Uterus (tissue), 4 donors: ENCODE measurements around the gene CASKIN2. TPM values are rescaled to one million over a fixed set of nuclear protein-coding genes. Genes with fewer than 3 reads are reported as not detected.

Source experiments
- DNase-seq, 2 donors: peaks; one replicate each; pipeline ENCODE4 v3.0.0-alpha.2; 2019 to 2020
- H3K27ac ChIP-seq, 2 donors: fragments of 200-600 bp; sonication (generic); 1 replicate in 1 of 2; 2 replicates in 1 of 2; pipeline ENCODE4 v1.5.1; 2016 to 2018
- H3K27me3 ChIP-seq, 2 donors: fragments of 200-600 bp; sonication (generic); one replicate each; pipeline ENCODE4 v1.5.1; 2018 to 2019; ENCODE audit warnings: control low read depth in 1 of 2
- H3K36me3 ChIP-seq, 2 donors: fragments of 200-600 bp; sonication (generic); one replicate each; pipeline ENCODE4 v1.5.1; 2019; ENCODE audit warnings: control low read depth in 1 of 2
- H3K4me1 ChIP-seq, 2 donors: fragments of 200-600 bp; sonication (generic); one replicate each; pipeline ENCODE4 v1.5.1; 2018 to 2019; ENCODE audit warnings: control low read depth in 1 of 2
- H3K4me3 ChIP-seq, 2 donors: fragments of 200-600 bp; sonication (generic); 1 replicate in 1 of 2; 2 replicates in 1 of 2; pipeline ENCODE4 v1.5.1; 2018 to 2019; ENCODE audit warnings: mild to moderate bottlenecking in 1 of 2
- H3K9me3 ChIP-seq, 2 donors: fragments of 200-600 bp; sonication (generic); one replicate each; pipeline ENCODE4 v1.5.1; 2019; ENCODE audit warnings: control low read depth in 1 of 2
- POLR2A ChIP-seq, 2 donors: fragments of 450-650 bp; IDR thresholded peaks; one replicate each; pipeline ENCODE4 v1.6.1; 2016; ENCODE audit warnings: antibody characterized with exemption in 2 of 2, mild to moderate bottlenecking in 1 of 2, moderate library complexity in 1 of 2
- intact Hi-C: fragments of 100-400 bp; cut with DNase I; formaldehyde crosslinking; loops from one replicate; pipeline ENCODE4 v1.15.1; 2023; ENCODE audit warnings: low total_unique reads
- total RNA-seq, 4 donors: library from RNA; depleted of rRNA in 3 of 4; stranded (reverse); fragments of >200 nt in 3 of 4; gene quantifications; one replicate each; pipeline versions ENCODE4 v1.1.0 to v1.2.4, GENCODE V29; 2014 to 2023
- TF ChIP-seq, protein P1 (sequence below), 4 experiments: fragments of 200-600 bp in 2 of 4; fragments of 450-650 bp in 2 of 4; sonication (generic) in 2 of 4; IDR thresholded peaks; one replicate each; pipeline ENCODE4 v1.5.1; 2016 to 2019; ENCODE audit warnings: antibody characterized with exemption in 4 of 4, mild to moderate bottlenecking in 2 of 4, moderate library complexity in 1 of 4
- donor health status: DM: yes; HTN: yes; CAD: no.

The CASKIN2 gene
- total RNA-seq, 4 donors from 2014 or later: 7.4 to 122 (median 15.5) TPM

DNA sequence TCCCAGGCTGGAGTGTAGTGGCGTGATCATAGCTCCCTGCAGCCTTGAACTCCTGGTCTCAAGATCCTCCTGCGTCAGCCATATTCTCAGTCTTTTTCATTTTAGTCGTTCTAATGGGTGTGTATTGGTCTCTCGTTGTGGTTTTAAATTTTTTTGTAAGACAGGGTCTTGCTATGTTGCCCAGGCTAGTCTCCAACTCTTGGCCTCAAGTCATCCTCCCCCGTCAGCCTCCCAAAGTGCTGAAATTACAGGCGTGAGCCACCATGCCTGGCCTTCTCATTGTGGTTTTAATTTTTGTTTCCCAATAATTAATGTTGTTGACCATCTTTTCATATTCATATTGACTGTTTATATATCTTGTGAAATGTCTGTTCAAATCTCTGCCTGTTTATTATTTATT lies 50.3 kb downstream of the CASKIN2 start:
- Histone ChIP-seq H3K4me1 (no peaks in the 10 kb centered on the region), H3K9me3 (no peaks in the 10 kb centered on the region), H3K4me3 (no peak overlapping the region), H3K36me3 (no peaks in the 10 kb centered on the region), H3K27ac (no peak overlapping the region), H3K27me3 (no peaks in the 10 kb centered on the region)
- DNase-seq: no peak
- no peak for TF ChIP-seq POLR2A (IDR thresholded peaks at IDR 0.05)
- TF ChIP-seq, protein P1, sequence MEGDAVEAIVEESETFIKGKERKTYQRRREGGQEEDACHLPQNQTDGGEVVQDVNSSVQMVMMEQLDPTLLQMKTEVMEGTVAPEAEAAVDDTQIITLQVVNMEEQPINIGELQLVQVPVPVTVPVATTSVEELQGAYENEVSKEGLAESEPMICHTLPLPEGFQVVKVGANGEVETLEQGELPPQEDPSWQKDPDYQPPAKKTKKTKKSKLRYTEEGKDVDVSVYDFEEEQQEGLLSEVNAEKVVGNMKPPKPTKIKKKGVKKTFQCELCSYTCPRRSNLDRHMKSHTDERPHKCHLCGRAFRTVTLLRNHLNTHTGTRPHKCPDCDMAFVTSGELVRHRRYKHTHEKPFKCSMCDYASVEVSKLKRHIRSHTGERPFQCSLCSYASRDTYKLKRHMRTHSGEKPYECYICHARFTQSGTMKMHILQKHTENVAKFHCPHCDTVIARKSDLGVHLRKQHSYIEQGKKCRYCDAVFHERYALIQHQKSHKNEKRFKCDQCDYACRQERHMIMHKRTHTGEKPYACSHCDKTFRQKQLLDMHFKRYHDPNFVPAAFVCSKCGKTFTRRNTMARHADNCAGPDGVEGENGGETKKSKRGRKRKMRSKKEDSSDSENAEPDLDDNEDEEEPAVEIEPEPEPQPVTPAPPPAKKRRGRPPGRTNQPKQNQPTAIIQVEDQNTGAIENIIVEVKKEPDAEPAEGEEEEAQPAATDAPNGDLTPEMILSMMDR (IDR thresholded peaks at IDR 0.05): no peak
- intact Hi-C loops: no loop called here

DNA sequence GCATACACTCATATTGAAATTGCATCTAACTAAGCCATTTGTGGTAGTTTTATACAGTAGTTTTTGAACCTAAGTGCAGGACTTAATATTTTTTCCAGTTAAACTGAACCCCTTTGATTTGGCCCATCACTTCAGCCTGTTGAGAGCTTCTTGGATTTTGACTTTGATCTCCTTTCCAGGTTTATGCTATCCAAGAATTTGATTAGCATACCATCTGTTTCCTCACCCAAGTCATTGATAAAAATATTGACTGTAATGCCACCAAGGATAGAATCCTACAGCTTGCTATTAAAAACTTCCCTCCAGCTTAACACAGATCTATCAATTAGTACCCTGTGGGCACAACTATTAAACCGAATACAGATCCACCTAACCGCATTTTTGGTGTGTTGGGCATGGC lies 51.7 kb downstream of the CASKIN2 start:
- H3K4me3 ChIP-seq: no peak overlapping the region
- H3K4me1 ChIP-seq: peaks cover 0 to 4% of the 10 kb centered on the region in 2 donors
- no peak overlapping the region for H3K27ac ChIP-seq
- no peaks in the 10 kb centered on the region for H3K36me3 ChIP-seq
- no peaks in the 10 kb centered on the region for H3K27me3 ChIP-seq
- H3K9me3 ChIP-seq: no peaks in the 10 kb centered on the region
- no peak for DNase-seq
- intact Hi-C loops: no loop called here
- TF ChIP-seq, protein P1 (IDR thresholded peaks at IDR 0.05): no peak
- no peak for TF ChIP-seq POLR2A (IDR thresholded peaks at IDR 0.05)

DNA sequence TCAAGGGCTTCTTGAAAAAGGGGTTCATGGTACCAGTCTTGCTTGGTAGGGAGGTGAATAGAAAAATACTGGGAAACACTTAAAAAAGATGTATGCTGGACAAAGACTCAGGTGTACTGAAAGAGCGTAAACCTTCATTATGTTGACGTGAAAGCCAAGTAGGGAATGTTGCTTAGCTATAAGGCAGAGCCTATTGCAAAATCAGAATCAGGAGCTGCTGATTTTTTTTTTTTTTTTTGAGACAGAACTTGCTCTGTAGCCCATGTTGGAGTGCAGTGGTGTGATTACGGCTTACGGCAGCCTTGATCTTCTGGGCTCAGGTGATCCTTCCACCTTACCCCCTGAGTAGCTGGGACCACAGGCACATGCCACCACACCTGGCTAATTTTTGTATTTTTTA lies 55.0 kb downstream of the CASKIN2 start:
- TF ChIP-seq POLR2A (IDR thresholded peaks at IDR 0.05): no peak
- TF ChIP-seq, protein P1 (IDR thresholded peaks at IDR 0.05): no peak
- DNase-seq: no peak
- Histone ChIP-seq H3K9me3 (no peaks in the 10 kb centered on the region), H3K4me3 (no peak overlapping the region), H3K27ac (no peak overlapping the region), H3K36me3 (no peaks in the 10 kb centered on the region), H3K4me1 (peaks cover 4 to 11% of the 10 kb centered on the region in 2 donors), H3K27me3 (no peaks in the 10 kb centered on the region)
- intact Hi-C loops: no loop called here

DNA sequence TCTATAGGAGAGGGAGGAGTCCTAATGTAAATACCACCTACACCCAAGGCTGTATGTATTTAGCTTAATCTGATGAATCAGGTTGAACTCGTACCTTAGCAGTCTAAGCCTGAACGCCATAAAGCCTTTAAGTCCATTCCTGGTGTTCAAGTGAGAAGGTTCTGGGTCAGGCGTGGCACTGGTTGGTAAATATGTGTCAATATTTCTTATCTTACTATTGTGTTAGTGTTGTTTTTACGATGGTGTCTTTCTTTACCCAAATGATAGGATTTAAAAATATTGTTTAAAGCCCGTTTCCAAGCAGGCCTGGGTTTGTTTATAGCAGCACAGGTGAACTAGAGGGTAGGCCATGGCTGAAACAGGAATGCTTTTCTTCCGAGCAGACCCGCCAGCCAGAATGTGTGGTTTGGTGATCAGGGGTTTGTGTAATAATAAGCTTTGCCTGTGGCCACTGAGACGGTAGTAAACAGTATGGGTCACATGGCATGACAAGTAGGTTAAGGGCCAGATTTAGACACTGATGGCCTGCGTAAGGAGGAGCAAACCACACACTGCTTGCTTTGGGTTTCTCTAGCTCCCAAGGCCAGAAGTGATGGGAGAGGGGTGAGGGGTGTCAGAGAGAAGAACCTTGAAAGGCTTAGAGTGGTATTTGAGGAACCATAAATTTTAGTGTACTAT lies 55.6 kb downstream of the CASKIN2 start:
- Histone ChIP-seq H3K4me1 (peaks cover 4 to 11% of the 10 kb centered on the region in 2 donors), H3K27ac (no peak overlapping the region), H3K27me3 (no peaks in the 10 kb centered on the region), H3K9me3 (no peaks in the 10 kb centered on the region), H3K4me3 (no peak overlapping the region), H3K36me3 (no peaks in the 10 kb centered on the region)
- TF ChIP-seq POLR2A (IDR thresholded peaks at IDR 0.05): no peak
- TF ChIP-seq, protein P1 (IDR thresholded peaks at IDR 0.05): no peak
- no peak for DNase-seq
- intact Hi-C loops: no loop called here

DNA sequence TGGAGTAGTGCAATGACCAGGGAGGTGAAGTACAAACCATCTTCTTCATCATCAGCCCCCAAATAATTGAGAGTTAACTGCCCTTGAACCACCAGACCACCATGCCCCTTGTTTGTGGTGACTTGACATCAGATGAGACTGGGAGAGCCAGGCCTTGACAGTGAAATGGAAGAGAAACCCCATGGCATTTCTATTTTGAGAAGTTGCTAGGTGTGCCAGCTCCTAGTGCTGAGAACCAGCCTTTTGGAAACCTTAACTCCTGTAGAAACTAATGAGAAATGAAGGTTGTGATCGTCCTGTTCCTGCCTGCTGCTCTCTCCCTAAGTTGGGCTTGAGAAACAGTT lies 56.1 kb downstream of the CASKIN2 start:
- Histone ChIP-seq H3K9me3 (no peaks in the 10 kb centered on the region), H3K36me3 (no peaks in the 10 kb centered on the region), H3K4me1 (peaks cover 4 to 11% of the 10 kb centered on the region in 2 donors), H3K27me3 (no peaks in the 10 kb centered on the region), H3K4me3 (no peak overlapping the region), H3K27ac (no peak overlapping the region)
- DNase-seq: no peak
- intact Hi-C loops: no loop called here
- TF ChIP-seq POLR2A (IDR thresholded peaks at IDR 0.05): no peak
- TF ChIP-seq, protein P1 (IDR thresholded peaks at IDR 0.05): no peak
